Epithelial cell of esophagus (primary cell): Measurements from ENCODE around the gene NFIB.

Experiments used
- DNase-seq: peaks from one replicate; pipeline ENCODE4 v3.0.0; 2010; ENCODE audit warnings: low read depth
- H3K4me3 ChIP-seq: 2 replicates; pipeline ENCODE4 v1.5.1; 2011; ENCODE audit warnings: mild to moderate bottlenecking, low read length, control low read depth
- TF ChIP-seq, protein P1 (sequence below): IDR thresholded peaks from 2 replicates; pipeline ENCODE4 v1.5.1; 2011; ENCODE audit warnings: low read depth, mild to moderate bottlenecking, low read length, control low read depth, inconsistent platforms; ENCODE audit not compliant: insufficient read depth; ENCODE audit errors: missing control alignments

Gene NFIB

DNA sequence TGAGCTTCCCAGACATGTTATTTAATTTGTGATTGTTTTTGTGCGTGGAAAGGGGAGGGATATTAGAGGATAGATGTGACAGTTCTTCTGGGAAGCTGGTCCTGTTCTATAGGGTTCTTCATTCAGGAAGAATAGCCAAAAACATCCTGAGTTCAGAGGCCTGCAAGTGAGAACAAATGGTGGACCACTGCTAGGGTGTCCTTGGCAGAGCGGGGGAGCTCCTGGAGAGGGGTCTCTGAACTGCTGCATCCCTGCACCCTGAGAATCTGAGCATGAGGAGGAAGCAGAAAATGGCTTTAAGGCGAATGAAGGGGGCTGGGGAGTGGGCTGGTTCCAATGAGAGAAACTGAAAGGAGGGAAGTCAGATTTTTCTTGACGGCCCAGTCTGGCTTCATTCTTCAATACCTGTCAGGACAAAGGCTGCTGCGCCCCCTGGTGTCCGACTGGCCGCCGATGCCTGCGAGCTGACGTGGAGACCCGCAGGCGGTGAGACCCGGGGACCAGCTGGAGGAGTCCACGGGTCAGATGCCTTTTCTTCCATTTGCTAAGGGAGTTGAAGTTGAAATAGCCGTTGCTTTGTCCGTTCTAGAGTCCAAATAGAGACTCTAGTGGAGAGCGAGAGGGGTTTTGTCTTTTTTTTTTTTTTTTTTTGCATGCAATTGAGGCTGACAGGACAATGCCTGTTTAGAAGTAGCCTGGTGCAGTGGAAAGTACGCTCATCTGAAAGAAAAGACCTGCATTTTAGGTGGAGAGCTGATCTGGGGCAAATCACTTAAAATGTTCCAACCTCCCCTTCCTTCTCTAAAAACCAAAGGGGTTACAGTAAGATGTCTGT, 39.5 kb upstream of the NFIB start:
- peak; percentile 84 for DNase-seq
- H3K4me3 ChIP-seq = peak overlapping the region; percentile 21
- TF ChIP-seq, protein P1, sequence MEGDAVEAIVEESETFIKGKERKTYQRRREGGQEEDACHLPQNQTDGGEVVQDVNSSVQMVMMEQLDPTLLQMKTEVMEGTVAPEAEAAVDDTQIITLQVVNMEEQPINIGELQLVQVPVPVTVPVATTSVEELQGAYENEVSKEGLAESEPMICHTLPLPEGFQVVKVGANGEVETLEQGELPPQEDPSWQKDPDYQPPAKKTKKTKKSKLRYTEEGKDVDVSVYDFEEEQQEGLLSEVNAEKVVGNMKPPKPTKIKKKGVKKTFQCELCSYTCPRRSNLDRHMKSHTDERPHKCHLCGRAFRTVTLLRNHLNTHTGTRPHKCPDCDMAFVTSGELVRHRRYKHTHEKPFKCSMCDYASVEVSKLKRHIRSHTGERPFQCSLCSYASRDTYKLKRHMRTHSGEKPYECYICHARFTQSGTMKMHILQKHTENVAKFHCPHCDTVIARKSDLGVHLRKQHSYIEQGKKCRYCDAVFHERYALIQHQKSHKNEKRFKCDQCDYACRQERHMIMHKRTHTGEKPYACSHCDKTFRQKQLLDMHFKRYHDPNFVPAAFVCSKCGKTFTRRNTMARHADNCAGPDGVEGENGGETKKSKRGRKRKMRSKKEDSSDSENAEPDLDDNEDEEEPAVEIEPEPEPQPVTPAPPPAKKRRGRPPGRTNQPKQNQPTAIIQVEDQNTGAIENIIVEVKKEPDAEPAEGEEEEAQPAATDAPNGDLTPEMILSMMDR = peak; percentile 91

DNA sequence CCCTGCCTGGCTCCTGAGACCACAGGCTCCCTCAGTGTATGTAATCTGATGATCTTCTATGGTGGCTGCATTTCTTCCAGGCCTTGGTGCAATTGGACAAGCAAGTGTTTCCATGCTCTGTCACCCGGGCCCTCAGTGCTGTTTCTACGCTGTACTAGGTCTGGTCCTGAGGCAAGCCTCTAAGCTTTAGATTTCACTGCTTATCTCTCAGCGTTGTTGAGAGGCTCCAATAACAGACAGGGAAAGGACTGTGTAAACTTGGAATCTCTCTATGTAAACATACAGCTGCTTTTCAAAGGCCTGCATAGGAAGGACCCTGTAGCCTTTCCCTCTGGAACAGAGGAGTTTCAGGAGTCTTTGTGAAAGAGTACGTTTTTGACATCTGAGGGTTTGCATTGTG, 38.6 kb upstream of the NFIB start:
- TF ChIP-seq, protein P1 = no peak
- H3K4me3 ChIP-seq = no peak overlapping the region
- no peak for DNase-seq

DNA sequence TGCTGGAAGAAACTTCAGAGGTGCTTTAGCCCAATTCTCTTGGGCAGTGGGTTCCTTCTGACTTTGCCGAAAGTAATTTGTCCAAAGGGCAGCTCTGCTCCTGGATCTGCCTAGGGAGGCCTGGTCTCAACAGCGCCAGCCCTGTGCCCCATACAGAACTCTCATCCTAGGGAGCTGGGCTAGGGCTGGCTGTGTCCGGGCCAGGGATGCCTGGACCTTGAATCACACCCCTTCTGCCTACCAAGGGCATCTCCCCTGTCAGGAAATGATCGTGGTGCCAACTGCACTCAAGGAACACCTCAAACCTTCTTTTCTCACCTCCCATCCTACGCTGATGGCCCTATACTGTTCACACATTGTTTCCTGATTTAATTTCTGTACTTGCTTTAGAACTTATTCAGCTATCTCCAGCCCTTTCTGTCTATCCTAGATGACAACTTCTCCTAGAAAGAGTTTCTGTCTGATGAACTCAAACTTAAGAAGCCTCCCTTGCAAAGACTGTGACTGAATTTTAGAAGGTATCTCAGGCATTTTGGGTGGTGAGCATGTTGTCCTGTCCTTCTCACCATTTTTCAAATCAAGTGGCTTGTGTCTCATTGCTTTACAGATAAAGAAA, 37.4 kb upstream of the NFIB start:
- TF ChIP-seq, protein P1 = no peak
- no peak overlapping the region for H3K4me3 ChIP-seq
- DNase-seq = peak; percentile 34

DNA sequence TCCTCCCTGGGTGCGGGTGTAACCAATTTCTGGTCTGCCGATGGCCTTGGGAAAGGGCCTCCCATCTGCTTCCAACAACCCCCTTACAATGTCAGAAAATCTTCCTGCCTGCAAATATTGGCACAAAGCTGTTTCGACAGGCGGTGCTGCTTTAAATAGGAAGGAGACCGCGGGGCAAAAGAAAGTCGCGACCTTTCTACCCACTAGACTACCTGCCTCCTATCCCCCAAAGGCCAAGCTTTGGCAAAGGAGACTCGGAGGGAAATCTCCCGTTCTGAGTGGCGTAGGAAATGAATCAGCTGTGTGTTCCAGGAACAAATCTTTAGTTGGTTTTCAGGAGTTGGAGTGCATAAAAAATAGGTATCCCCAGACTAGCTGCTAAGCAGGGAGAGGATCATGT, 36.8 kb upstream of the NFIB start:
- H3K4me3 ChIP-seq = no peak overlapping the region
- TF ChIP-seq, protein P1 = no peak
- peak; percentile 26 for DNase-seq

DNA sequence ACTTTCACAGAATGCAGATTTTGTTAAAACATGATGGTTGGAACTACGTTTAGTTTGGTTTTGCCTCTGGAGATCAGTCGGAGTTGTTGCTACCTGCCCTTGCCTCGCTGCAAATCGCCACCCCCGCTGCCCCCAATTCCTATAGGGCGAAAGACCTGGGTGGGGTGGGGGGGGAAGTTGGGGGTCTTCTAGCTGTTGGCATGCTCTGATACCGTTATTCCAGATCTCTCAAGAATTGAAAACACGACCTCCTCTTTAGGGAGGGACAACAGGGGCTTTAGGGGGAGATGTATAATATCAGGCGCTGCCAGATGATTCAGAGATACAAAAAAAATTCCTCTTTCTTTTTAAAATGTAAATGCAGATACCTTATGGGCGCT, 36.4 kb upstream of the NFIB start:
- DNase-seq = no peak
- TF ChIP-seq, protein P1 = no peak
- H3K4me3 ChIP-seq = no peak overlapping the region

DNA sequence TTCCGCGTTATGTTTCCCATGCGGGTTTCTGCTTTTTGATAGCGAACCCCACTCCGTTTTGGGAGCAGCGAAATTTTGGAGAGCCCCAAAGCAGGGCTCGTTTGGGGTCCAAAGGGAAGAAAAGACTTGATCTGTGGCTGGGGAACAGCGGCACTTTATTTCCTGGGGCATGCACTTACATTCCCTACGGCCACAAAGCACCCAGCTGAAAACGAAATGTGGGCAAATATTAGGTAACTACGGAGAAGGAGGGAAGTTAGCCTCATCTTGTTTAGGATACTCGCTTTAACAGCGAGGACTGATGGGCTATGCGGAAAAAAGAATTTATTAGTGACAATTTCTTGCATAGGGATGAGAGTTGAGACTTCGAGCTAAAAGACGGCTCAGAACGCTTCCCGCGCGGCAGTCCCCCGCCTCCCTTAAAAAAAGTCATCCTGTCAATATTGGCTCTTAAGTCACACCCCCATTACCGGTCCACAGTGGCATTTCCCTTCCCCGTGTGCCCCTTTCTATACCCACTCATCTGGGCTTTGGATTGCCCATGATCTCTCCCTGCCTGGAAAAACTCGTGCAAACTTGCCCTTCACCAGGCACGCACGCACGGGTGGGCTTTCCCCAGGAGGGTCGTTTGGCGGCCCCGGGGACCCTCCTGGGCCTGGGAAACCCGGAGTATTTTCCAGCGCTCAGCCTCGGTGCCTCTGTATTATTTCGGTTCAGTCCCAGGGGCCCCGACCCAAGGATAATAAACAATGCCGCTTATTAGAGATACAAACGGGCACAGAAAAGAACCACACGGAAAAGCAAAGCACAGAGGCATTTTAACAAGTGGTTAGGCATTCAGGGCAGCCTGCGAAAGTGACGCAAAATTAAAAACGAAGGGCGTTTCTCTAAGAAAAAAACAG, 35.8 kb upstream of the NFIB start:
- peak overlapping the region; percentile 58 for H3K4me3 ChIP-seq
- TF ChIP-seq, protein P1 = no peak
- no peak for DNase-seq
